ENCODE data around the gene HDGFL2. TPM values are rescaled to one million over a fixed set of nuclear protein-coding genes. Genes with fewer than 3 reads are reported as not detected.

HDGFL2 gene
- total and polyA plus RNA-seq, 2 of the 8 experiments (the other 6 are each of a cell fraction or from before 2014, with no cell fraction given) = 31.1 to 106 TPM

- TF ChIP-seq CHD7 (IDR thresholded peaks at IDR 0.05; ENCODE audit: insufficient replicate concordance, low read length) (no peak), SIN3A (conservative IDR thresholded peaks at IDR 0.05 in 1 of 2, IDR thresholded peaks at IDR 0.05 in 1 of 2; ENCODE audit: low read depth in 1 of 2, low read length in 2 of 2) (0 out of 4 replicates have a peak, but pooled peaks of 1 of the 2 experiments have one; percentile 58), SAP30 (IDR thresholded peaks at IDR 0.05; ENCODE audit: insufficient read depth, insufficient replicate concordance, low read length) (peak; percentile 72)
Measured at GRCh38 chr19:4456843-4457653, 15.0 kb upstream of the HDGFL2 start (continued).
